HCT116 (cell line): ENCODE results near the gene GRIK3. TPM values are rescaled to one million over a fixed set of nuclear protein-coding genes. Genes with fewer than 3 reads are reported as not detected.

Source experiments
- ATAC-seq: fragments of 200-7000 bp; cut with Tn5 transposase; 2 replicates; pipeline ENCODE4 v1.9.1; 2020; ENCODE audit warnings: mild to moderate bottlenecking, moderate library complexity
- BruUV-seq: library from RNA; stranded (reverse); fragments of 400-500 nt; replicated peaks from 2 replicates; lab custom pipeline; 2021; lab: Mats Ljungman, UMichigan
- CTCF ChIA-PET: fragments of 300-600 bp; sonication (Branson Sonifier 250); formaldehyde crosslinking; loops from one replicate; lab custom pipeline; 2021; ENCODE audit warnings: antibody characterized with exemption; lab: Charles Lee
- POLR2A ChIA-PET: fragments of 300-600, 350-600 bp; sonication (Branson Sonifier 250); formaldehyde crosslinking; loops from one replicate; lab custom pipeline; 2021; ENCODE audit warnings: antibody characterized with exemption; lab: Charles Lee
- RAD21 ChIA-PET, 2 experiments: fragments of 300-600 bp; sonication (Branson Sonifier 250); formaldehyde crosslinking; loops; one replicate each; lab custom pipeline; 2023; ENCODE audit warnings: low total read pairs in 2 of 2; ENCODE audit not compliant: uncharacterized antibody in 2 of 2, unreplicated experiment in 2 of 2, low non-redundant PET in 1 of 2; lab: Charles Lee
- DNase-seq: peaks from one replicate; pipeline ENCODE4 v3.0.0-alpha.2; 2010; ENCODE audit warnings: low read depth, low spot score
- H2AFZ ChIP-seq: fragments of 200-600 bp; shearing (Covaris generic), sonication (generic); 2 replicates; pipeline ENCODE4 v1.6.1; 2017; ENCODE audit warnings: low read depth, mixed run types, mixed read lengths, antibody characterized with exemption, low read length; ENCODE audit not compliant: poor library complexity, severe bottlenecking
- H3K27ac ChIP-seq: 2 replicates; pipeline ENCODE4 v1.5.1; 2012; ENCODE audit warnings: low read depth, low read length
- H3K27me3 ChIP-seq: fragments of 200-600 bp; sonication (generic); 2 replicates; pipeline ENCODE4 v1.6.1; 2016; ENCODE audit warnings: mixed run types, low read length, mixed read lengths; ENCODE audit not compliant: insufficient read depth
- H3K36me3 ChIP-seq, 2 experiments: fragments of 200-500 bp in 1 of 2; fragments of 200-600 bp in 1 of 2; sonication (Bioruptor generic) in 1 of 2; sonication (generic) in 1 of 2; 2 replicates each; pipeline versions ENCODE4 v1.5.1 to v1.6.1; 2014 to 2016; ENCODE audit warnings: low read length in 2 of 2, inconsistent platforms in 1 of 2, mixed read lengths in 1 of 2, mixed run types in 1 of 2; ENCODE audit not compliant: insufficient read depth in 2 of 2, control insufficient read depth in 1 of 2
- H3K4me1 ChIP-seq, 2 experiments: fragments of 200-600 bp in 1 of 2; sonication (generic) in 1 of 2; 2 replicates each; pipeline versions ENCODE4 v1.5.1 to v1.6.1; 2012 to 2017; ENCODE audit warnings: low read length in 2 of 2, inconsistent platforms in 1 of 2, mild to moderate bottlenecking in 1 of 2, mixed read lengths in 1 of 2, mixed run types in 1 of 2, moderate library complexity in 1 of 2; ENCODE audit not compliant: insufficient read depth in 2 of 2, control insufficient read depth in 1 of 2
- H3K4me2 ChIP-seq: fragments of 200-600 bp; sonication (generic); 2 replicates; pipeline ENCODE4 v1.6.1; 2017; ENCODE audit warnings: mixed run types, low read length, mixed read lengths
- H3K4me3 ChIP-seq, 2 experiments: fragments of 200-600 bp in 1 of 2; sonication (generic) in 1 of 2; replicated peaks in 1 of 2; 2 replicates each; pipeline ENCODE4 v1.5.1; 2011 to 2016; ENCODE audit warnings: low read length in 2 of 2, control low read depth in 1 of 2, low read depth in 1 of 2, mild to moderate bottlenecking in 1 of 2, mixed read lengths in 1 of 2, mixed run types in 1 of 2
- H3K79me2 ChIP-seq: fragments of 200-600 bp; sonication (generic); 2 replicates; pipeline ENCODE4 v1.6.1; 2017; ENCODE audit warnings: mild to moderate bottlenecking, mixed run types, low read length, moderate library complexity, mixed read lengths; ENCODE audit not compliant: insufficient read depth
- H3K9ac ChIP-seq: fragments of 200-600 bp; sonication (generic); 2 replicates; pipeline ENCODE4 v1.6.1; 2016; ENCODE audit warnings: low read length, mixed read lengths
- H3K9me2 ChIP-seq: fragments of 200-600 bp; sonication (generic), shearing (Covaris generic); 2 replicates; pipeline ENCODE4 v1.6.1; 2017; ENCODE audit warnings: mixed run types, mild to moderate bottlenecking, moderate library complexity; ENCODE audit not compliant: insufficient read depth
- H3K9me3 ChIP-seq, 2 experiments: fragments of 200-500 bp in 1 of 2; fragments of 200-600 bp in 1 of 2; sonication (Bioruptor generic) in 1 of 2; sonication (generic) in 1 of 2; 2 replicates each; pipeline ENCODE4 v1.6.1; 2014 to 2017; ENCODE audit warnings: low read length in 2 of 2, mixed read lengths in 2 of 2, inconsistent platforms in 1 of 2, low read depth in 1 of 2, mild to moderate bottlenecking in 1 of 2, mixed run types in 1 of 2, moderate library complexity in 1 of 2; ENCODE audit not compliant: control insufficient read depth in 1 of 2, insufficient read depth in 1 of 2
- H4K20me1 ChIP-seq: fragments of 200-600 bp; sonication (generic), shearing (Covaris generic); 2 replicates; pipeline ENCODE4 v1.6.1; 2017; ENCODE audit warnings: mixed run types, mild to moderate bottlenecking, moderate library complexity; ENCODE audit not compliant: insufficient read depth
- CBX3 ChIP-seq: IDR thresholded peaks from 2 replicates; pipeline ENCODE4 v1.6.1; 2012; ENCODE audit warnings: low read depth
- CEBPB ChIP-seq: IDR thresholded peaks from 2 replicates; pipeline ENCODE4 v1.6.1; 2012; ENCODE audit warnings: low read depth
- JUND ChIP-seq: IDR thresholded peaks from 2 replicates; pipeline ENCODE4 v1.6.1; 2012
- MAX ChIP-seq: IDR thresholded peaks from 2 replicates; pipeline ENCODE4 v1.6.1; 2012
- POLR2AphosphoS5 ChIP-seq: IDR thresholded peaks from 2 replicates; pipeline ENCODE4 v1.6.1; 2011; ENCODE audit warnings: mild to moderate bottlenecking, low read depth, low read length, moderate library complexity
- RAD21 ChIP-seq: IDR thresholded peaks from 2 replicates; pipeline ENCODE4 v1.6.1; 2012; ENCODE audit warnings: low read depth, mild to moderate bottlenecking
- REST ChIP-seq: IDR thresholded peaks from 2 replicates; pipeline ENCODE4 v1.6.1; 2012; ENCODE audit warnings: low read depth
- SIN3A ChIP-seq: IDR thresholded peaks from 2 replicates; pipeline ENCODE4 v1.6.1; 2012; ENCODE audit warnings: low read depth
- SP1 ChIP-seq: IDR thresholded peaks from 2 replicates; pipeline ENCODE4 v1.6.1; 2012; ENCODE audit warnings: low read depth
- SRF ChIP-seq: IDR thresholded peaks from 2 replicates; pipeline ENCODE4 v1.6.1; 2012; ENCODE audit warnings: low read depth
- ZNF274 ChIP-seq: fragments of 200-500 bp; sonication (Bioruptor generic); IDR thresholded peaks from 2 replicates; pipeline ENCODE4 v1.6.1; 2014; ENCODE audit warnings: mild to moderate bottlenecking, low read depth, low read length, inconsistent platforms
- intact Hi-C: fragments of 100-400 bp; cut with micrococcal nuclease; formaldehyde crosslinking; loops from 2 replicates; pipeline ENCODE4 v1.10.0; 2022
- total RNA-seq: library from RNA; stranded (reverse); gene quantifications from one replicate; pipeline ENCODE4 v1.2.1, GENCODE V29; 2021; ENCODE audit not compliant: unreplicated experiment
- TF ChIP-seq, protein P1 (sequence below): IDR thresholded peaks from 2 replicates; pipeline ENCODE4 v1.6.1; 2012

GRIK3 gene
- total RNA-seq, 1 experiment from 2014 or later, result not detected

DNA sequence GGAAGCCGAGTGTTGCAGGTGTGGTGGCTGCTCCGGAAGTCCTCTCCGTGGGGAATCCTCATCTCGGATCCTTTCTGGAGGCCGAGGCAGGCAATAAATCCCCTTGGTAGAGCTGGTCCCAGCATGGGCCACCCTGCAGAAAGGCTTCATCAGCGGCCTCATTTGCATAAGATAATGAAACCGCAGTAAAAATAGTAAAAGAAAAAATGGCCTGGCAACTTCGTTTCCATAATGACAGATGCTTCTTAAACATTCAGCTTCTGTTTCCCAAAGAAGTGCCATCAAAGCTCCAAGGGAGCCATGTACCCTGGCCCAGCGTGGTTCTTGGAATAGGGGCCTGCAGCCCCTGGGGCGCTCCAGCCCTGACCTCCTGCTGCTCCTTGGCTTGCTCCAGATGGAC is 244.1 kb downstream of the GRIK3 start:
- BruUV-seq, result no TSS peak
- CTCF ChIA-PET, result no interaction called here
- Histone ChIP-seq H3K9ac (no peak overlapping the region), H3K4me1 (no peaks in the 10 kb centered on the region), H3K9me2 (no peaks in the 10 kb centered on the region), H3K27me3 (peaks cover 33% of the 10 kb centered on the region), H3K36me3 (no peaks in the 10 kb centered on the region), H4K20me1 (no peaks in the 10 kb centered on the region), H3K9me3 (no peaks in the 10 kb centered on the region), H3K4me3 (no peak overlapping the region), H3K4me2 (no peak overlapping the region), H3K27ac (no peak overlapping the region), H2AFZ (no peak overlapping the region), H3K79me2 (no peaks in the 10 kb centered on the region)
- DNase-seq, result no peak
- RAD21 ChIA-PET, result no interaction called here
- intact Hi-C loops, result no loop called here
- no peak for ATAC-seq
- TF ChIP-seq SP1 (no peak), MAX (no peak), REST (no peak), CEBPB (no peak)
- POLR2A ChIA-PET, result no interaction called here

DNA sequence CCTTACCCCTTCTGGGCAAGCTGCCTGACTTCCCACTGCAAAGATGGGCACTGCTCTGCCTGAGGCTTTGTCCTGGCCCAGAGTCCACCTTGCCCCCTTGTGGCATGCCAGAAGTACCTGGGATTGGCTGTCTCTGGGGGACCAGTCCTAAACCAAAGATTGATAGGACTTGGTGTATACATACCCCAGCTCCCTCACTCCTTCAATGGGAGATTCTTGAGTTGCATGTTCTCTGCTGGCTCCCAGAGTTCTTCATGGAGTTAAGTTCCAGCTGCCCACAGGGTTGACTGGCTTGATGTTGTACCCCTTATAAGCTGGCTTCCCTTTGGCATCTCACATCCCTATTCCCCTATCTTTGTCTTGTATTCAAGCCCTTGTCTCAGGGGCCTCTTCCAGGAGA is 244.8 kb downstream of the GRIK3 start:
- H2AFZ ChIP-seq, result no peak overlapping the region
- POLR2A ChIA-PET, result no interaction called here
- H3K36me3 ChIP-seq, result no peaks in the 10 kb centered on the region
- H4K20me1 ChIP-seq, result no peaks in the 10 kb centered on the region
- no peak overlapping the region for H3K9ac ChIP-seq
- TF ChIP-seq POLR2AphosphoS5 (no peak), SIN3A (no peak), ZNF274 (no peak), CBX3 (no peak), SRF (no peak), SP1 (no peak), RAD21 (no peak), CEBPB (no peak), JUND (no peak)
- TF ChIP-seq, protein P1, sequence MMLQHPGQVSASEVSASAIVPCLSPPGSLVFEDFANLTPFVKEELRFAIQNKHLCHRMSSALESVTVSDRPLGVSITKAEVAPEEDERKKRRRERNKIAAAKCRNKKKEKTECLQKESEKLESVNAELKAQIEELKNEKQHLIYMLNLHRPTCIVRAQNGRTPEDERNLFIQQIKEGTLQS, result no peak
- H3K4me3 ChIP-seq, result no peak overlapping the region
- ATAC-seq (no peak), DNase-seq (no peak)
- H3K9me3 ChIP-seq, result no peaks in the 10 kb centered on the region
- peaks cover 27% of the 10 kb centered on the region for H3K27me3 ChIP-seq
- H3K4me2 ChIP-seq, result no peak overlapping the region
- H3K9me2 ChIP-seq, result no peaks in the 10 kb centered on the region
- no peaks in the 10 kb centered on the region for H3K79me2 ChIP-seq
- intact Hi-C loops, result no loop called here
- H3K27ac ChIP-seq, result no peak overlapping the region
- no TSS peak for BruUV-seq
- RAD21 ChIA-PET, result no interaction called here
- CTCF ChIA-PET, result no interaction called here
- H3K4me1 ChIP-seq, result no peaks in the 10 kb centered on the region
